ENCODE measurements around the gene IL33.

IL33 gene

DNA sequence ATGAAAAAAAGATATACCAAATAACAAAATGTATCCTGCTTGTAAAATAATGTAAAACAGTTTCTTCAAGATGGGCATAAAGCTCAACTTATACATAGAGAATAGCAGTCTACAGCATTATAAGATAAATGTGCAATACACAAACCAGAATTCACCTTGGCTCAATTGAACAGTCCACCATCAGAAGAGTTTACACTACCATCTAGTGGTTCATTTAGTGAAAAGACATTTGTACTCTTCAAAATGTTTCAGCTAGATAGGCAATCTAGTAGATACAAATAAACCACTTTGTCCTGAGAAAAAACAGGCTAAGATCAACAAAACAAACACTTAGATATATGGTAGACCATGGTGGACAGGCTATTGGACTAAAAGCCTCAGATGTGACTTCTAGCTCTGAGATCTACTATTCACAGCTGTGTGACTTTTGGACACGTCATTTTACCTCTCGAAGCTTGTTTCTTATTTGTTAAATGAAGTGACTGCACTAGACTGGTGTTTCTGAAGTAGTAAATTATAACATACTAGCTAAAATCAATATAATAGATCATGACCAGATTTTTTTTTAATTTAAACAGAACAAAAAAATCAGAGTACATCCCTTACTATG is 90.5 kb downstream of the IL33 start:
- no peak overlapping the region for H3K4me3 ChIP-seq (replicated peaks; ENCODE audit: low read depth, low read length)
- TF ChIP-seq CTCF (IDR thresholded peaks at IDR 0.05; ENCODE audit: low read depth, low read length, missing control alignments): peak; percentile 23
- no peak for DNase-seq (ENCODE audit: extremely low read depth, low read depth)
